Large intestine (tissue), 3 donors: ENCODE measurements around the gene CTNNA2. TPM values are rescaled to one million over a fixed set of nuclear protein-coding genes. Genes with fewer than 3 reads are reported as not detected.
A peak's percentile ranks its signal among the peaks of the same experiment; 100 is the strongest.

Experiments used
- DNase-seq, 2 donors: peaks; one replicate each; pipeline versions ENCODE4 v3.0.0 to v3.0.0-alpha.2; 2013
- H3K27ac ChIP-seq: one replicate; pipeline ENCODE4 v1.5.1; 2013; ENCODE audit warnings: low read length
- H3K27me3 ChIP-seq: 2 replicates; pipeline ENCODE4 v1.6.1; 2013; ENCODE audit warnings: low read length; ENCODE audit not compliant: control insufficient read depth, insufficient read depth
- H3K36me3 ChIP-seq: 2 replicates; pipeline ENCODE4 v1.6.1; 2013; ENCODE audit warnings: low read length; ENCODE audit not compliant: control insufficient read depth, insufficient read depth
- H3K4me1 ChIP-seq: one replicate; pipeline ENCODE4 v1.6.1; 2013; ENCODE audit warnings: low read length; ENCODE audit not compliant: control insufficient read depth, insufficient read depth
- H3K4me3 ChIP-seq: one replicate; pipeline ENCODE4 v1.5.1; 2013; ENCODE audit warnings: low read length
- H3K9me3 ChIP-seq: one replicate; pipeline ENCODE4 v1.6.1; 2013; ENCODE audit warnings: mild to moderate bottlenecking, low read depth, low read length, moderate library complexity; ENCODE audit not compliant: control insufficient read depth
- WGBS: methylation state at CpG from one replicate; pipeline ENCODE4 v1.1.5; 2013; ENCODE audit warnings: low lambda C conversion rate; ENCODE audit not compliant: insufficient coverage; 5-methylcytosine and 5-hydroxymethylcytosine counted together
- polyA plus RNA-seq: library from polyadenylated mRNA; unstranded; fragments of 120-200 nt; gene quantifications from one replicate; pipeline ENCODE4 v1.2.1, GENCODE V29; 2013

CTNNA2 gene
- polyA plus RNA-seq, 1 donor: 7.5 TPM

GRCh38 chr2:79966882-79967281 lies 454.0 kb downstream of the CTNNA2 start:
- WGBS: no CpG with 5 or more reads among the region's 6 CpGs
- no peak overlapping the region for H3K27ac ChIP-seq
- no peak overlapping the region for H3K4me3 ChIP-seq
- no peaks in the 10 kb centered on the region for H3K36me3 ChIP-seq
- H3K9me3 ChIP-seq: no peaks in the 10 kb centered on the region
- DNase-seq: peak; percentile 19 to 20
- H3K27me3 ChIP-seq: no peaks in the 10 kb centered on the region
- peaks cover 3% of the 10 kb centered on the region for H3K4me1 ChIP-seq

GRCh38 chr2:79971807-79972206 lies 459.0 kb downstream of the CTNNA2 start:
- DNase-seq: no peak
- no peaks in the 10 kb centered on the region for H3K9me3 ChIP-seq
- no peaks in the 10 kb centered on the region for H3K27me3 ChIP-seq
- no CpG with 5 or more reads among the region's 2 CpGs for WGBS
- no peak overlapping the region for H3K27ac ChIP-seq
- H3K4me3 ChIP-seq: no peak overlapping the region
- H3K4me1 ChIP-seq: peaks cover 3% of the 10 kb centered on the region
- H3K36me3 ChIP-seq: no peaks in the 10 kb centered on the region

- H3K27ac ChIP-seq: no peak overlapping the region
- H3K4me1 ChIP-seq: no peaks in the 10 kb centered on the region
- H3K4me3 ChIP-seq: no peak overlapping the region
- no peaks in the 10 kb centered on the region for H3K27me3 ChIP-seq
- H3K36me3 ChIP-seq: no peaks in the 10 kb centered on the region
- no peaks in the 10 kb centered on the region for H3K9me3 ChIP-seq
- WGBS: 100% methylated on average over 1 of the region's 4 CpGs
- DNase-seq: no peak
These were observed 459.8 kb downstream of the CTNNA2 start for GRCh38 chr2:79972661-79973060.

DNA sequence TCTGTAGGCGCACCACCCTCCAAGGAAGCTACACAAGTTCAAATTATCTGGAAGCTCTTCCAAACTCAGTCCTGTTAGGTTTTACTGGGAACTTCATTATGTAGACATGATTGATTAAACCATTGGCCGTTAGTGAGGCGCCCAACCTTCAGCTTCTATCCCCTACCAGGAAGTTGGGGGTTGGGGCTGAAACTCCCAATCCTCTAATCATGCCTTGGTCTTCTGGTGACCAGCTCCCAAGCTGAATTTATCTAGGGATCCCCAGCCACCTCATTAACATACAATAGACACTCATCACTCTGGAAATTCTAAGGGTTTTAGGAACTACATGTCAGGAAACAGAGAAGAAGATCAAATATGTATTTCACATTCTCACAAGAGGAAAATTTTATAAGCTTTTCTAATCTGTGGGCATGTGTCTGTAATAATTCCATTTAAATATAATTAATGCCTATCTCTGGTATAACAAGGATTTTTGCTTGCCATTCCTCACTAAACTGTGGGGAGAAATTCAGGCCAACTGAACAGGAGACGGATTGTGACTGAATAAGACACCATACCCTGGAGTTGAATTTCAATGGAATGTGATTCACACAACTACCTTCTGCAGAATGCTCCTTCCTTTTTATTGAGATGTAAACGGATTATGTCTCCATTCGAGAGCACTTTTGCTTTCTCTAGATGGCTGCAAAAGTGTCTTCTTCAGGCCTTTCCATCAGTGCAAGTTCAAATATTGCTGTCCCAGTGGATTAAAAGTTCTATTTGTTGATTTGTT lies 463.1 kb downstream of the CTNNA2 start:
- Histone ChIP-seq H3K4me1 (no peaks in the 10 kb centered on the region), H3K27me3 (no peaks in the 10 kb centered on the region), H3K36me3 (no peaks in the 10 kb centered on the region), H3K9me3 (no peaks in the 10 kb centered on the region), H3K4me3 (no peak overlapping the region), H3K27ac (no peak overlapping the region)
- DNase-seq: no peak
- 40% methylated on average over 1 of the region's 6 CpGs for WGBS

DNA sequence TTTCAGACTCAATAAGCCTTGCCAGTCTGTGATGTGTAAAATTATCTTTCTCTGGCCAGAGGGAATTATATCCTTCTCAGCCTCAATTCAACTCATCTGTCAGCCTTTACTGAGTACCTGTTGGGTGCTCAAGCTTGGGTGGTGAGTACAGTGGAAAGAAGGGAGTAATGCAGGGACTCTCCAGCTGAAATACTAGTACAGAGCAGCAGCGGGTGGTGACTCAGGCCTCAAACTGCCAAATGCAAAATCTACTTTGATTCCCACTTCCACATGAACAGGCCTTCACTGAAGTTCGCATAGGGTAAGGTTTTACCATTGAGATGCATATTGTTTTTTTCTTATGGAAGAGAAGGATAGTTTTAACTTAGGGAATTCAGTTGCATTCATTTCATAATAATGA lies 464.9 kb downstream of the CTNNA2 start:
- no peak for DNase-seq
- no CpG with 5 or more reads among the region's 2 CpGs for WGBS
- no peaks in the 10 kb centered on the region for H3K27me3 ChIP-seq

DNA sequence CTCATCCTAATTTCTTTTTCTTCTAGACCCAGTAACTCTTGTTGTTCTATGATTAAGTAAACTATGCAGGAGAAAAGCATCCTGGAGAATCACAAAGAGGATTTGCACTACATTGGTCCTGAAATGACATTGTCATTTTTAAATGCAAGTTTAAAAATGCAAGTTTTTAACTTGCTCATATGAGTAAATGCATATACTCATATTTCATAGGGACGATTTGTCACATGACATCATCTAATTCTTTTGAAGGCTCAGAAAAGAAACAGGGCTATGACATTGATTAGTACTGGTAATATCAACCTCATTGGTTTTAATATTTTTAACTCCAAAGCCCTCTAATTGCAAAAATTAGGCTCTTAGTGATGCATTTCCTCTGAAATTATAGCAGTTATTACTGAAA lies 467.3 kb downstream of the CTNNA2 start:
- no CpG with 5 or more reads among the region's 1 CpG for WGBS
- H3K27me3 ChIP-seq: no peaks in the 10 kb centered on the region
- no peaks in the 10 kb centered on the region for H3K36me3 ChIP-seq
- DNase-seq: no peak
- no peak overlapping the region for H3K4me3 ChIP-seq
- H3K4me1 ChIP-seq: no peaks in the 10 kb centered on the region
- H3K9me3 ChIP-seq: no peaks in the 10 kb centered on the region
- H3K27ac ChIP-seq: no peak overlapping the region

More for the DNA sequence above, 464.9 kb downstream of the CTNNA2 start:
- Histone ChIP-seq H3K4me3 (no peak overlapping the region), H3K9me3 (no peaks in the 10 kb centered on the region), H3K36me3 (no peaks in the 10 kb centered on the region), H3K27ac (no peak overlapping the region), H3K4me1 (no peaks in the 10 kb centered on the region)

DNA sequence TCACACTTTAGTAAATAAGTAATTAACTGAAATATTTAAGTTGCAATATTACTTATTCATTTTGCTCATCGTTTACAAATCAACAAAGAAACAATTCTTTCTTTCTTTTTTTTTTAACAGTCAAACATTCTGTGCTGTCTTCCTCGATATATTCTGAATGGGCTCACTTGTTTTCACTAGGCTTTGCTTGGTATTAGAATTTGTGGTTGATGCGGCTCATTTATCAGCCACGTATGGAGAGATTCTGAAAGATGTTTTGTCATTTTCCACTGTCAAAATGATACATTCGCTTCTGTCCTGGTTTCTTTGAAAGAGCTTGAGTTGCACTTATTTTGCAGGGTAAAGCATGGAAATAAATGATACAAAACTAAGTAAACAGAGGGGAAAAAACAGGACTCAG lies 468.0 kb downstream of the CTNNA2 start:
- no peaks in the 10 kb centered on the region for H3K27me3 ChIP-seq
- no peak for DNase-seq
- H3K27ac ChIP-seq: no peak overlapping the region
- WGBS: 83% methylated on average over 2 of the region's 5 CpGs
- H3K36me3 ChIP-seq: no peaks in the 10 kb centered on the region
- H3K9me3 ChIP-seq: no peaks in the 10 kb centered on the region
- H3K4me1 ChIP-seq: no peaks in the 10 kb centered on the region
- H3K4me3 ChIP-seq: no peak overlapping the region

DNA sequence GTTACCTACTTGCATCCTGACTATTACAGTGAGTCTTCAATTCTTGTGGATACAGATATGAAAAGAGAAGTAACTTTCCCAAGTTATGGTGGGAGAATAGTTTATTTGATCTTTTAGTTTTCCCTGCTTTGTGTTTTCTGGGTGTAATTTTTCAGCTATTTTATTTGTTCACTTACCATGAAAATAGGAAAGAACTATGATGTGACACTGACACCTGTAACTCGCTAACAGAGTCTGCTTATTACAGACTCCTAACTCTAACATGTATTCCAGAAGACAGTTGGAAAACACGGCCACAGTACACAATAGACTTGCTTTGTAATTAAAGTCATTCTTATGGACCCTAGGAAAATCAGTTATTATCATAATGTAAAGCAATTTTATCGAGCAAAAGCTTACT lies 468.5 kb downstream of the CTNNA2 start:
- no peak overlapping the region for H3K4me3 ChIP-seq
- H3K9me3 ChIP-seq: no peaks in the 10 kb centered on the region
- WGBS: 94% methylated on average over 2 of the region's 3 CpGs
- H3K27ac ChIP-seq: no peak overlapping the region
- H3K27me3 ChIP-seq: no peaks in the 10 kb centered on the region
- DNase-seq: no peak
- H3K36me3 ChIP-seq: no peaks in the 10 kb centered on the region
- H3K4me1 ChIP-seq: no peaks in the 10 kb centered on the region

- 56% methylated on average over 3 of the region's 4 CpGs for WGBS
- Histone ChIP-seq H3K4me1 (no peaks in the 10 kb centered on the region), H3K4me3 (no peak overlapping the region), H3K27me3 (no peaks in the 10 kb centered on the region), H3K36me3 (no peaks in the 10 kb centered on the region), H3K27ac (no peak overlapping the region), H3K9me3 (no peaks in the 10 kb centered on the region)
- DNase-seq: peak in 1 of 2 donors; percentile 15
These were observed 469.6 kb downstream of the CTNNA2 start for GRCh38 chr2:79982445-79982844.

- WGBS: no CpG with 5 or more reads among the region's 1 CpG
These were observed 471.6 kb downstream of the CTNNA2 start for GRCh38 chr2:79984476-79984875.

GRCh38 chr2:79985145-79985544 lies 472.3 kb downstream of the CTNNA2 start:
- no peak for DNase-seq
- no CpG with 5 or more reads among the region's 3 CpGs for WGBS
- Histone ChIP-seq H3K4me3 (no peak overlapping the region), H3K27me3 (no peaks in the 10 kb centered on the region), H3K36me3 (no peaks in the 10 kb centered on the region), H3K27ac (no peak overlapping the region), H3K9me3 (no peaks in the 10 kb centered on the region), H3K4me1 (no peaks in the 10 kb centered on the region)

More at GRCh38 chr2:79984476-79984875, 471.6 kb downstream of the CTNNA2 start:
- no peaks in the 10 kb centered on the region for H3K9me3 ChIP-seq
- no peaks in the 10 kb centered on the region for H3K36me3 ChIP-seq
- no peaks in the 10 kb centered on the region for H3K4me1 ChIP-seq
- H3K27ac ChIP-seq: no peak overlapping the region
- no peak for DNase-seq
- H3K27me3 ChIP-seq: no peaks in the 10 kb centered on the region
- no peak overlapping the region for H3K4me3 ChIP-seq
